DND-41 (cell line): ENCODE results near the gene L3MBTL4.

Experiments
- ATAC-seq: fragments of 200-7000 bp; cut with Tn5 transposase; 3 replicates; pipeline ENCODE4 v1.9.1; 2021; ENCODE audit warnings: low read depth; ENCODE audit not compliant: insufficient read depth
- DNase-seq: peaks from one replicate; pipeline ENCODE4 v3.0.0-alpha.2; 2020
- H2AFZ ChIP-seq: 2 replicates; pipeline ENCODE4 v1.6.0; 2012; ENCODE audit warnings: low read depth, low read length
- H3K27ac ChIP-seq: 2 replicates; pipeline ENCODE4 v1.5.1; 2012; ENCODE audit warnings: low read length, inconsistent platforms
- H3K27me3 ChIP-seq: fragments of 200-600 bp; sonication (generic); 2 replicates; pipeline ENCODE4 v1.6.0; 2012; ENCODE audit warnings: low read length, mild to moderate bottlenecking, inconsistent platforms; ENCODE audit not compliant: insufficient read depth, poor library complexity
- H3K36me3 ChIP-seq: 2 replicates; pipeline ENCODE4 v1.5.1; 2012; ENCODE audit warnings: low read length, inconsistent platforms; ENCODE audit not compliant: insufficient read depth
- H3K4me1 ChIP-seq: 2 replicates; pipeline ENCODE4 v1.5.1; 2012; ENCODE audit warnings: mild to moderate bottlenecking, low read length; ENCODE audit not compliant: insufficient read depth
- H3K4me2 ChIP-seq: 2 replicates; pipeline ENCODE4 v1.6.0; 2012; ENCODE audit warnings: mild to moderate bottlenecking, moderate library complexity, low read length, inconsistent platforms; ENCODE audit not compliant: insufficient read depth
- H3K4me3 ChIP-seq, 2 experiments: fragments of 200-600 bp in 1 of 2; shearing (Covaris generic) in 1 of 2; 2 replicates each; pipeline ENCODE4 v1.5.1; 2012 to 2016; ENCODE audit warnings: inconsistent platforms in 2 of 2, low read length in 2 of 2, mild to moderate bottlenecking in 2 of 2, low read depth in 1 of 2, moderate library complexity in 1 of 2
- H3K79me2 ChIP-seq: 2 replicates; pipeline ENCODE4 v1.6.0; 2012; ENCODE audit warnings: low read length, inconsistent platforms; ENCODE audit not compliant: insufficient read depth
- H3K9ac ChIP-seq: 2 replicates; pipeline ENCODE4 v1.6.0; 2012; ENCODE audit warnings: low read depth, mild to moderate bottlenecking, inconsistent platforms, low read length, moderate library complexity
- H3K9me3 ChIP-seq: 2 replicates; pipeline ENCODE4 v1.5.1; 2012; ENCODE audit warnings: low read length, moderate library complexity, mild to moderate bottlenecking, inconsistent platforms; ENCODE audit not compliant: insufficient read depth, severe bottlenecking
- H4K20me1 ChIP-seq: 2 replicates; pipeline ENCODE4 v1.6.0; 2012; ENCODE audit warnings: low read length; ENCODE audit not compliant: insufficient read depth
- CTCF ChIP-seq: IDR thresholded peaks from 2 replicates; pipeline ENCODE4 v1.5.1; 2012; ENCODE audit warnings: borderline replicate concordance, low read length, moderate library complexity, mild to moderate bottlenecking; ENCODE audit not compliant: poor library complexity, severe bottlenecking; ENCODE audit errors: extremely low read depth
- EZH2 ChIP-seq: IDR thresholded peaks from 3 replicates; pipeline ENCODE4 v1.6.1; 2012; ENCODE audit warnings: borderline replicate concordance, low read depth, mild to moderate bottlenecking, moderate library complexity, low read length, inconsistent platforms; ENCODE audit not compliant: severe bottlenecking

The L3MBTL4 gene

GRCh38 chr18:6118080-6118479 lies 296.6 kb downstream of the L3MBTL4 start:
- no peaks in the 10 kb centered on the region for H3K27me3 ChIP-seq
- no peaks in the 10 kb centered on the region for H3K9me3 ChIP-seq
- ATAC-seq: no peak
- H3K27ac ChIP-seq: no peak overlapping the region
- H3K79me2 ChIP-seq: no peaks in the 10 kb centered on the region
- H3K4me2 ChIP-seq: no peak overlapping the region
- no peaks in the 10 kb centered on the region for H3K36me3 ChIP-seq
- no peak overlapping the region for H2AFZ ChIP-seq
- H3K9ac ChIP-seq: no peak overlapping the region
- H3K4me3 ChIP-seq: no peak overlapping the region
- no peaks in the 10 kb centered on the region for H3K4me1 ChIP-seq
- no peaks in the 10 kb centered on the region for H4K20me1 ChIP-seq
- DNase-seq: no peak
- no peak for TF ChIP-seq EZH2
- TF ChIP-seq CTCF: no peak

- Histone ChIP-seq H3K36me3 (no peaks in the 10 kb centered on the region), H3K4me1 (no peaks in the 10 kb centered on the region), H3K9ac (no peak overlapping the region), H3K79me2 (no peaks in the 10 kb centered on the region), H3K4me3 (no peak overlapping the region), H3K4me2 (no peak overlapping the region), H4K20me1 (no peaks in the 10 kb centered on the region), H3K9me3 (no peaks in the 10 kb centered on the region), H3K27me3 (no peaks in the 10 kb centered on the region), H3K27ac (no peak overlapping the region), H2AFZ (no peak overlapping the region)
- no peak for ATAC-seq
- TF ChIP-seq EZH2 (no peak), CTCF (no peak)
- DNase-seq: no peak
These were observed 299.0 kb downstream of the L3MBTL4 start for GRCh38 chr18:6115710-6116109.

GRCh38 chr18:6113650-6114049 lies 301.1 kb downstream of the L3MBTL4 start:
- no peak for ATAC-seq
- no peaks in the 10 kb centered on the region for H3K27me3 ChIP-seq
- no peak overlapping the region for H3K27ac ChIP-seq
- H3K36me3 ChIP-seq: no peaks in the 10 kb centered on the region
- TF ChIP-seq EZH2 (no peak), CTCF (no peak)
- DNase-seq: no peak
- no peak overlapping the region for H3K9ac ChIP-seq
- H3K4me3 ChIP-seq: no peak overlapping the region
- H3K9me3 ChIP-seq: no peaks in the 10 kb centered on the region
- H3K4me2 ChIP-seq: no peak overlapping the region
- H3K4me1 ChIP-seq: no peaks in the 10 kb centered on the region
- H3K79me2 ChIP-seq: no peaks in the 10 kb centered on the region
- H2AFZ ChIP-seq: no peak overlapping the region
- no peaks in the 10 kb centered on the region for H4K20me1 ChIP-seq

- no peaks in the 10 kb centered on the region for H3K27me3 ChIP-seq
- ATAC-seq (no peak), DNase-seq (no peak)
- H3K9me3 ChIP-seq: no peaks in the 10 kb centered on the region
- H3K4me1 ChIP-seq: no peaks in the 10 kb centered on the region
- H3K79me2 ChIP-seq: no peaks in the 10 kb centered on the region
- no peak overlapping the region for H3K4me2 ChIP-seq
- no peak overlapping the region for H3K9ac ChIP-seq
- no peak for TF ChIP-seq EZH2
- TF ChIP-seq CTCF: no peak
- no peak overlapping the region for H3K4me3 ChIP-seq
- H3K36me3 ChIP-seq: no peaks in the 10 kb centered on the region
- no peak overlapping the region for H3K27ac ChIP-seq
- H4K20me1 ChIP-seq: no peaks in the 10 kb centered on the region
- no peak overlapping the region for H2AFZ ChIP-seq
These were observed 303.0 kb downstream of the L3MBTL4 start for GRCh38 chr18:6111726-6112125.
